ENCODE measurements around the gene DCBLD1.

The DCBLD1 gene

GRCh38 chr6:117478853-117479231 lies 3.6 kb upstream of the DCBLD1 start:
- no peaks in the 10 kb centered on the region for H3F3A ChIP-seq (ENCODE audit: low read depth)
- H3K9me3 ChIP-seq (ENCODE audit: insufficient read depth, low read depth, low read length) = no peaks in the 10 kb centered on the region
- no peaks in the 10 kb centered on the region for H4K20me1 ChIP-seq (ENCODE audit: insufficient read depth, low read length, poor library complexity, severe bottlenecking)
- no peak overlapping the region for H3K9ac ChIP-seq (ENCODE audit: low read depth, low read length, poor library complexity, severe bottlenecking)
- no peak overlapping the region for H3K4me3 ChIP-seq (ENCODE audit: low read length, poor library complexity, severe bottlenecking)
- H3K4me2 ChIP-seq (ENCODE audit: low read depth, low read length, poor library complexity, severe bottlenecking) = no peak overlapping the region
- H3K9me2 ChIP-seq (replicated peaks; ENCODE audit: low read depth, low read length) = no peaks in the 10 kb centered on the region
- no peaks in the 10 kb centered on the region for H3K79me2 ChIP-seq (ENCODE audit: insufficient read depth, low read length)
- no peak overlapping the region for H2AFZ ChIP-seq (ENCODE audit: low read length)
- no peaks in the 10 kb centered on the region for H3K27me3 ChIP-seq (ENCODE audit: insufficient read depth, low read length, poor library complexity, severe bottlenecking)
- no peaks in the 10 kb centered on the region for H3K36me3 ChIP-seq (ENCODE audit: insufficient read depth, low read length)
- no peak for TF ChIP-seq EZH2phosphoT487 (IDR thresholded peaks at IDR 0.05; ENCODE audit: borderline replicate concordance)
- no peak for TF ChIP-seq CTCF (conservative IDR thresholded peaks at IDR 0.05; ENCODE audit: low read length)
- peaks cover 3% of the 10 kb centered on the region for H3K4me1 ChIP-seq (ENCODE audit: insufficient read depth, low read length, poor library complexity, severe bottlenecking)

- Histone ChIP-seq H3K36me3 (ENCODE audit: insufficient read depth, low read length) (no peaks in the 10 kb centered on the region), H3K4me2 (ENCODE audit: low read depth, low read length, poor library complexity, severe bottlenecking) (no peak overlapping the region), H3K9ac (ENCODE audit: low read depth, low read length, poor library complexity, severe bottlenecking) (no peak overlapping the region), H3F3A (ENCODE audit: low read depth) (no peaks in the 10 kb centered on the region), H3K9me2 (replicated peaks; ENCODE audit: low read depth, low read length) (no peaks in the 10 kb centered on the region), H3K27me3 (ENCODE audit: insufficient read depth, low read length, poor library complexity, severe bottlenecking) (no peaks in the 10 kb centered on the region), H3K4me1 (ENCODE audit: insufficient read depth, low read length, poor library complexity, severe bottlenecking) (peaks cover 3% of the 10 kb centered on the region), H3K9me3 (ENCODE audit: insufficient read depth, low read depth, low read length) (no peaks in the 10 kb centered on the region), H2AFZ (ENCODE audit: low read length) (no peak overlapping the region), H4K20me1 (ENCODE audit: insufficient read depth, low read length, poor library complexity, severe bottlenecking) (no peaks in the 10 kb centered on the region), H3K4me3 (ENCODE audit: low read length, poor library complexity, severe bottlenecking) (no peak overlapping the region), H3K79me2 (ENCODE audit: insufficient read depth, low read length) (no peaks in the 10 kb centered on the region)
- no peak for TF ChIP-seq EZH2phosphoT487 (IDR thresholded peaks at IDR 0.05; ENCODE audit: borderline replicate concordance)
- TF ChIP-seq CTCF (conservative IDR thresholded peaks at IDR 0.05; ENCODE audit: low read length) = no peak
These were observed 1.8 kb upstream of the DCBLD1 start for GRCh38 chr6:117480651-117481050.

GRCh38 chr6:117481278-117481925 lies 1.1 kb upstream of the DCBLD1 start:
- TF ChIP-seq CTCF (conservative IDR thresholded peaks at IDR 0.05; ENCODE audit: low read length) (no peak), EZH2phosphoT487 (IDR thresholded peaks at IDR 0.05; ENCODE audit: borderline replicate concordance) (no peak)
- peaks cover 3% of the 10 kb centered on the region for H3K4me1 ChIP-seq (ENCODE audit: insufficient read depth, low read length, poor library complexity, severe bottlenecking)
- no peaks in the 10 kb centered on the region for H3K27me3 ChIP-seq (ENCODE audit: insufficient read depth, low read length, poor library complexity, severe bottlenecking)
- no peak overlapping the region for H2AFZ ChIP-seq (ENCODE audit: low read length)
- H3K4me2 ChIP-seq (ENCODE audit: low read depth, low read length, poor library complexity, severe bottlenecking) = no peak overlapping the region
- H3K36me3 ChIP-seq (ENCODE audit: insufficient read depth, low read length) = no peaks in the 10 kb centered on the region
- H3K9ac ChIP-seq (ENCODE audit: low read depth, low read length, poor library complexity, severe bottlenecking) = no peak overlapping the region
- no peaks in the 10 kb centered on the region for H3F3A ChIP-seq (ENCODE audit: low read depth)
- no peaks in the 10 kb centered on the region for H3K9me2 ChIP-seq (replicated peaks; ENCODE audit: low read depth, low read length)
- no peak overlapping the region for H3K4me3 ChIP-seq (ENCODE audit: low read length, poor library complexity, severe bottlenecking)
- no peaks in the 10 kb centered on the region for H3K9me3 ChIP-seq (ENCODE audit: insufficient read depth, low read depth, low read length)
- H3K79me2 ChIP-seq (ENCODE audit: insufficient read depth, low read length) = no peaks in the 10 kb centered on the region
- H4K20me1 ChIP-seq (ENCODE audit: insufficient read depth, low read length, poor library complexity, severe bottlenecking) = no peaks in the 10 kb centered on the region

All from Loucy (cell line).